ENCODE data around the gene ADCYAP1R1.

Gene ADCYAP1R1

GRCh38 chr7:31092606-31093005, 40.5 kb downstream of the ADCYAP1R1 start:
- no peak for DNase-seq

DNA sequence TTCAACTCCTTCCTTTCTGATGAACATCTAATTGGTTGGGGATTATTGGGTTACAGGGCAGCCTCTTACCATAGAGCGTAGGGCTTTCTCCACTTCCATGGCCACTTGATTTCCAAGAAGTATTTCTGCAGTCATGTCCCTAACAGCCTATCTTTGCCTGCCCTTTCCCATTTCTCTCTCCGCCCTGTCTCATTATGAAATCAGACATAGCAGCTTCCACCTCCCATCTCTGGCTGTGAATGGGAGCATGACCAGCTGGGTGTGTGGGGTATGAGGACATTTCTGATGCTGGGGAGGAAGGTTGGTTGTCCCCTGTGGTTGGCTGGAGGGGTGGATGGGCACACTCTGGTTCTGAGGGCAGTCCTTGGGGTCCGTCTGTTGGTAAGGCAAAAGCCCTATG, 41.2 kb downstream of the ADCYAP1R1 start:
- DNase-seq, result no peak

- DNase-seq, result no peak
Measured at GRCh38 chr7:31094271-31094670, 42.2 kb downstream of the ADCYAP1R1 start.

DNA sequence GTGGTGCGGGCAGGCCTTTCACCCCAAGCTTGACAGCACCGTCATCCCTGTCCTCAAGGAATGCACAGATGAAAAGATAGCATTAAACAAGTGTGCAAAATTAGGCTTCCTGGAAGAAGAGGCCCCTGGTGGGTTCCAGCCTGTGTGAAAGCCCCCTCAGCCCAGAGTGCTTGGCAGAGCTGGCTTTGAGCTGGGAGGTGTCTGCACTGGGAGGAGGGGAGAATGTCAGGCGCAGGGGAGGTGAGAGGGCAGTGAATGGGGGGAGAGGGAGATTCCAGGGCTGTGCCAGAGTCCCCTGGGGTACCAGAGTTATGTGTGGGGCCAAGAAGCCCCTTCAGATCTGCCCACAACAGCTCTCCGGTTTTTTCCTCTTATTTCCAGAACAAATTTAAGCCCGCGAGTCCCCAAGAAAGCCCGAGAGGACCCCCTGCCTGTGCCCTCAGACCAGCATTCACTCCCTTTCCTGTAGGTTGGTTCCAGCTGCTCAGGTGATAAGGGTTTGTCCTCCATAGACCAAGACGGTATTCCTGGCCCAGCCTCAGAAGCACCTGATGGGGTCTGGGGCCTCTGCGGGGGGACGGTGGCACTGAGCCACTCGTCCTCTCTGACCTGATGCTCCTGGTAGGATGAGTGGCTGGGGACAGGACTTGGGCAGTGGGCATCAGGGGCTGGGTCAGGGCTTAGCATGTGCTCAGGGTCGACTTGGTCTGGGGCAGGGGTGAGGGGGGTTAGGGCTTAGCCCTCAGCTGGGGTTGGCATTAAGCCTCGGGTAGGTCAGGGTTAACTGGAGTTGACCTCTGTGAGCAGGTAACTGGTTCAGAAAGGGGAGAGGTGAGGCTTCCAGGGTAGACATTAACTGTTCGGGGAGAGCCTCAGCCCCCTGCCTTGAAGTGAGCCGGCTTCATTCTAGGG, 43.4 kb downstream of the ADCYAP1R1 start:
- no peak for DNase-seq

- DNase-seq, result no peak
Measured at GRCh38 chr7:31096198-31096876, 44.2 kb downstream of the ADCYAP1R1 start.

DNA sequence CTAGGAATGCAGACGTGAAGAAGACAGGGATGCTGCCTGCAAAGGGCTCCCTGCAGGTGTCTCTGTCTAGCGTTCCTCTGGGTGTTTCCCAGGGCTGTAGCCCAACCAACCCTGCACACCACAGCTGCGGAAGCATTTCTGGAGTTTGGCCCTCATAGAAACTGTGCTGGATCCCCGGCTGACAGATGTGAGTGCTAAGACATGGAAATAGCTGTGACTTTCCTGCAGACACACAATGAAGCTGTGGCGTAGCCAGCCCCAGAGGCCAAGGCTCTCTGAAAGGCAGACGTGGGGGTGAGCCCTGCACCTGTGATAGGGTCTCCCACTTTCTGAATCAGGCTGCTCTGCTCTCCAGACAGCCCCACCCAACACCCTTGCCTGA, 44.8 kb downstream of the ADCYAP1R1 start:
- no peak for DNase-seq

DNA sequence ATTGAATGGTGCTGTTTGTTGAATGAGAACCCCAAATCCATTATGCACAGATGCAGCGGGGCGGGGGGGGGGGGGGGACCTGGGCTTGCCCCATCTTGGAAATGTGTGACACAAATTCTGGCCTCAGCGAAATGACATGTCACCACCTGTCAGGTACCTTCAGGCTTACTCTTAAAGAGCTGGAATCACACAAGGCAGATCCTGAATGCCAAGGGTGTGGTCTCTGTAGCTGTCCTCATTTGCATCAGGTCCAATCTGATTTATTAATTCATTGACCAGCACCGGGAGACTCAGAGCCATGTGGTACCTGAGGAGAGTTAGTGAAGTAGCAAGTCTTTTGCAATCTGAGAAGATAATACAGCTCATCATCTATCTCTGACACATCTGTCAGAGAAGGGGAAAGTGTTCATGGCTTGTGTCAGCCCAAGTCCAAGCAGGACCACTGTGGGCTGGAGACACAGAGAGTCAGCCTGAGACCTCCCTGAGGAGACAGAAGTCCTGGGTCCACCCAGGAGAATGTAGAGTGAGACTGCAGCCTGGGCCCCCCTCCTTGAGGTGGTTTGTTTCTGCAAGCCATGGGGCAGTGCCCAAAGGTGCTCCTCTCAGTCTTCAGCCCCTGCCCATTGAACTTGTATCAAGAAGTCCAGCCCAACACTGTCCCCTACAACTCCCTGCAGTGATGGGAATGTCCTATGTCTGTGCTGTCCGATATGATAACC, 46.7 kb downstream of the ADCYAP1R1 start:
- no peak for DNase-seq

DNA sequence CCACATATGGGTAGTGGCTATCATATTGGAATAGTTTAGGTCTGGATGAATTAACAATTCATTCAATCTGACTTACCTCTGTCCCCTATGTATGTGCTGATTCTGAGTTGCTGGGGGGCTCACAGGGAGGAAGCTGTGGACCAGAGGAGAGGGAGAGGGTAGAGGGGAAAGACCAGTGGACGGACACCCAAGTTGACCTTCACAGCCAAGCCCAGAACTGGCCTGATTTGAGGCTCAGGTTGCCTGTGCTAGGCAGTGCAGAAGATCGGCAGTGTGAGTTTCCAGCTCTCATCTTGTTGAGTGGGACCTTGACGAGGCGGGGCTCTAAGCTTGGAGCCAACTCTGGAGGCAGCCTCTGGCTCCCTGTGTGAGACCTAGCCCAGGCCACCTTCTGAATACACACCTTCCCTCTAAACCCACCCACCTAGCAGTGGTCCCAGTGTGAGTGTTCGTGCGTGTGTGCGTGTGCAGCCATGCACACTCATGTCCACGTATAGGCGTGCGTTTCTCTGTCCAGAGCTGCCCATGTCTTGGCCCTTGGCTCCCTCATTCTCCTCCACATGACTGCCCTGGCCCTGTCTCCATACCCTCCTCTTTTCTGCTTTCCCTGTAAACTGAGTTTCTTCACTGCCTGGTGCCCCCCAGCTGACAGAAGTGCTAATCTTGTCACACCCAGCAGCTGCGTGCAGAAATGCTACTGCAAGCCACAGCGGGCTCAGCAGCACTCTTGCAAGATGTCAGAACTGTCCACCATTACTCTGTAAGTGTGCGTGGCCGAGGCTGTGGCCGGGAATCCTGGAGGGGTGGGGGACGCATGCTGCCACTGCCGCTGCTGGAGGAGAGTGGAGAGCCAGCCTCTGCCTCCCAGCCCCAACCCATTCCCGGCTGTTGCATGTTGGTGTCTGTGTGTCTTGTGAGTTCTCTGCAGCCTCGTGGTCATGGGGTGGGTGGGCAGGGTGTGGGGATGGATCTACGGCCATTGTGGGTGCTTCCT, 47.6 kb downstream of the ADCYAP1R1 start:
- DNase-seq, result no peak

DNA sequence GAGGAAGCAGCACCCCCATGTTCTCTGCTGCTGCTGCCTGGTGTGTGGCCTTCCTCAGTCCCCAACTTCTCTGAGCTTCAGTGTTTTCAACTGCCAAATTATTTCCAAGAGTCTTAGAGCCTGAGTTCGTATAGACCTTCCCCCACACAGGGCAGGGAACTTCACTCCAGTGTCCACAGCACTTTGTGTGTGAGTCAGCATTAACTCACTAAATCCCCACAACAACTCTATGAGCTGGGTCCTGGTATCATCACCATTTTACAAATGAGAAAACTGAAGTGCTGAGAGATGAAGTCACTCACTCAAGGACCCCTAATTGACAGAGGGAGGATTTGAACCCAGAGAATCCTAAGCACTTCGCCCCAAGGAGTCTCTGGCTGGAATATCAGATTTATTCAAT, 48.3 kb downstream of the ADCYAP1R1 start:
- no peak for DNase-seq

GRCh38 chr7:31100871-31101270, 48.8 kb downstream of the ADCYAP1R1 start:
- DNase-seq, result no peak

GRCh38 chr7:31101544-31101943, 49.4 kb downstream of the ADCYAP1R1 start:
- DNase-seq, result no peak

DNA sequence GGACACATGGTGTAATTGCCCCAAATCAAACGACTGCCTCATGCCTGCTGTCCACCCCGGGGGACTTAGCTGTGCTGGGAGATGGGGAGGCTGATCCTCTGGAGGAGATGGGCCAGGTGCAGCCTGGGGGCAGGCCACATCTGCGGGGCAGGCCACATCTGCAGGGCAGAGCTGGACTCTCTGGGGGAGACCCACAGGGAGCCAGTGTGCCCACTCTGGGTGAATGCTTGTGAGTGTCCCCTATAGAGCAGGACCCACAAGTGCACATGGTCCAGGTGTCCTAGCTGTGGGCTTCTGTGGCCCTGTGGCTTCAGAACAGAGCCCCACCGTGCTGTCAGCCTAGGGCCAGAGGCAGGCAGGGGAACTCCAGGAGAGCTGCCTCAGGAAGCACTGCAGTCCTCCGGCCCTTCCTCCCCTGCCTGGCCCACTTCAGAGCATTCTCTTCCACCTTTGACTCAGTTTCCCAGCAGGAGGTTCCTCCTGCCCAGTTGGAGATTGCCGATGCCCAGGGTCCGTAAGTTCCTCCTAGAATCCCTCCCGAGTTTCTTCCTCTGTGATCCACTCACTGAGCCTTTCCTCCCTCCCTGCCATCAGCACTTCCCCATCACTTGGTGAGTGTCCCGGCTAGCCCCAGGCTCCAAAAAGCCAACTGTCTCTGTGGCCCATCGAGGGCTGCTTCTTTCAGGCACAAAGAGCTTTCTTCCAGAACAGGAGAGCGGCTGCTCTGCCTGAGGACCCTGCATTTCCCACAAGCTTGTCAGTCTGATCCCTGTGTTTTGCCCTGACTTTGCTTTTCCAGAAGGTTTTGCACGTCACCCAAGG, 50.3 kb downstream of the ADCYAP1R1 start:
- DNase-seq, result no peak

GRCh38 chr7:31102973-31103850, 51.1 kb downstream of the ADCYAP1R1 start:
- no peak for DNase-seq

DNA sequence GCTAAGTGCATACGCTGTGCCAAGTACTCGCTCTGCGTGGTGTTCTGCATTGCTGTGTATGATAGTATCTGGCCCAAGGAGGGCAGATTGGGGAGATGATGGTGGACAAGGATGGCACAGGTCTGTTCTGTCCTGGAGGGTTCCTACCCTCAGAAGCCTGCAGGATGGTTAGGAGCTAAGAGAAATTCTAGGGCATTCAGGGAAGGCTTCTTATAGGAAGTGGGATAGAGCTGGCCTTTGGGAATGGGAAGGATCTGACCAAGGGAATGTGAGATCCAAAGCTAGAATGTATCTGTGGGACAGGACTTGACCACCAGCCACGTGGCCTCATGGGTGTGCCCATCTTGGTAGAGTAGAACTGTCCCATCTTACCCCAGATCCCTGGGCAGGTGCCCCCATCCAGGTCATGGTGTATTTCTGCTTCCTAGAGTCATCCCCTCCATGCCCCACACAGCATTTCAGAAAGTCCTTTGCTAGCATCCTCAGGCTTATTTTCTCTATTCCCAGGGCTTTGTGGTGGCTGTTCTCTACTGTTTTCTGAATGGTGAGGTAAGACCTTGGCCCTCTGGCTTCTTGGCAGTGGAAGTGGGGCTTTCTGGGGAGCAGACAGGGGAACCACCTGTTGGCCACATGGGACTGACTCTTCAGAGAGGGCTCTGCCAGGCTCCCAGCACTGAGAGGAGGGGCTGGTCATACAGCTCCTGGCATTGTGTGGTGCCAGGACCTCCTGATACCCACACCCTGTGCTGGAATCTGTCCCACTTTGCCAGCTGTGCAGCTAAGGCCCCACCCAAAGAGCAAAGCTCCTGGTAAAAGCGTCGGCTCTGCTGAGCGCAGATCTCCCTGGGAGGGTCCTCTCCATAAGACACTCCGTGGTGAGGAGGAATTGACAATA, 52.5 kb downstream of the ADCYAP1R1 start:
- DNase-seq, result no peak

DNA sequence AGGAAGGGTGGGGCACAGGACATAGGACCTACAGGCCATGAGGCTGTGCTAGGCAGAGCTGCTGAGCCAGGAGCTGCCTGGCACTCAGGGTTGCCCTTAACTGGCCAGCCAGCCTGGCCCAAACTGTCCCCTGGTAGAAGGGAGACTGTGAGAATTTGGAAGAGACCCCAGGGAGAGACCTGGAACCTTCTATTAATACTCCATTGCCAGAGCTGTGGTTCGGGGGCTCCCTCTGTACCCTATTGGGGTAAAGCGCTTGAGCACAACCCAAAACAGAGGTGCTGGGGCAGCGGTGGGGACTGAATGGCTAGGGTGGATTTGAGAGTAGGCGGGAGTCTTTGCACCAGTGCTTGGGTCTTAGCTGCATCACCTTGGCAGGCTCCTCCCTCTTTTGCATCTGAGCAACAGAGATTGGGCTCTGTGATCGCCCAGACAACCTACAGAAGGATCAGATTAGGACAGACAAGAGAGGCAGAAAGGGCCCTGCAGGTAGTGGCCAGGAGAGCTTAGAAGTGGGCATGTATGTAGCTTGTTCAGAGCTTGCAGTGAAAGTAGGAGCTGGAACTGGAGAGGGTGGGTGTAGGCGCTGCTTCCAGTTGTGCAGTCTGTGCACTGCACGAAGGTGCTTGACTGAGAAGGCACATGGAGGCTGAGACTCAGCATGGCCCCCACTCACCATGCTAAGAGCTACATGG, 53.3 kb downstream of the ADCYAP1R1 start:
- DNase-seq, result no peak

DNA sequence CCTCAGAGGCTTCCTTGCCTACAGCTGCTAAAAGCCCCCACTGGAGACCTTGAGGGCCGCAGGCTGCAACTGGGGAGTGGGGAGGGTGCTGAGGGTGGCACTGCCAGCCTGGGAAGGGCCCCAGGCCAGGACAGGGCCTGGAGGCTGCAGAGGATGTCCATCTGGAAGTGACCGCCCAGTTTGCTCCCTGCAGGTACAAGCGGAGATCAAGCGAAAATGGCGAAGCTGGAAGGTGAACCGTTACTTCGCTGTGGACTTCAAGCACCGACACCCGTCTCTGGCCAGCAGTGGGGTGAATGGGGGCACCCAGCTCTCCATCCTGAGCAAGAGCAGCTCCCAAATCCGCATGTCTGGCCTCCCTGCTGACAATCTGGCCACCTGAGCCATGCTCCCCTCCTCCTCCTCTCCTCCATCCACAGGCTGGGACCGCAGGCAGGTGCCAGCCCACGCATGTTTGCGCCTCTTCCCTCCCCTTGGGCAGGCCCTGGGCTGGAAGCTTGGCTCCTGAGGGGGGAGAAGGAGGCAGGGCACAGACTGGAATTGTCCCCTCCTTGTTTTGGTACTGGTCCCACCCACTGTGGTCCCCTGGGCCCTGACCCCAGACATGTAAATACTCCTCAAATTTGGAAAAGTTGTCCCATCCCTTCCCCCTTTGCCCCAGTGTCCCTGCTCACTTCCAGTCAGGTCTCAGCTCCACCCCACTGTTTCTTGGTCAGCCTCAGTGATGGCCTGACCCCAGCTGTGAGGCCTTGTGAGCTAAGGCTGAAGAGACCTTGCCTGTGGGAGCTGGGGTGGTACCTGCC, 54.4 kb downstream of the ADCYAP1R1 start:
- no peak for DNase-seq
